HG03196 (cell line): ENCODE measurements around the gene ZBTB7A.
"Not testable (repeated sequence)": the region's sequence is repeated elsewhere in the genome, so short reads cannot be mapped to it uniquely, and the experiment has no call there.

Experiments used
- ATAC-seq: cut with Tn5 transposase; IDR thresholded peaks from one replicate; pipeline ENCODE4 v1.9.1; 2021; ENCODE audit not compliant: unreplicated experiment

Gene ZBTB7A

GRCh38 chr19:4018775-4019504, 47.8 kb downstream of the ZBTB7A start:
- no peak for ATAC-seq

DNA sequence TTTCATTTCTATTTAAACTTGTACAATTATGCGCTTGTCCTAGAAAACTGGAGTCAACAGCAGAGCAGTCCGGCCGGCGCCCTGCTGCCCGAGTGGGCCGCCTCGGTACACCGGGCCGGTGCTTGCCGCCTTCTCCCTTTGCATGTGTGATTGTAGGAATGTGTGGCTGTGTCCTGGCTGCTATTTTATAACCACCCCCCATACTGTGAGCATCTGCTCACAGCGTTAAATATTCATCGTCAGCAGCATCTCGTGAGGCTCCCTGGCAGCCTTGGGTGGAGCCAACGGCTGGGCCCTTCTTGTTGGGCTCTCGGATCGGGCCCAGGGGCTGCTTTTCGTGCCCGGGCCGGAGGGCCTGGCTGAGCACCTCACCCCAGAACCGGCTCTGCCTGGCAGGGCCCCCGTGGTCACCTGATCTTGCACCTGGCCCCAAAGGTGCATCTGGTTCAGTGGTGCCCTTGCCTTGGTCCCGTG, 48.5 kb downstream of the ZBTB7A start:
- ATAC-seq: no peak

- no peak for ATAC-seq
These were observed 49.6 kb downstream of the ZBTB7A start for GRCh38 chr19:4016903-4017638.

DNA sequence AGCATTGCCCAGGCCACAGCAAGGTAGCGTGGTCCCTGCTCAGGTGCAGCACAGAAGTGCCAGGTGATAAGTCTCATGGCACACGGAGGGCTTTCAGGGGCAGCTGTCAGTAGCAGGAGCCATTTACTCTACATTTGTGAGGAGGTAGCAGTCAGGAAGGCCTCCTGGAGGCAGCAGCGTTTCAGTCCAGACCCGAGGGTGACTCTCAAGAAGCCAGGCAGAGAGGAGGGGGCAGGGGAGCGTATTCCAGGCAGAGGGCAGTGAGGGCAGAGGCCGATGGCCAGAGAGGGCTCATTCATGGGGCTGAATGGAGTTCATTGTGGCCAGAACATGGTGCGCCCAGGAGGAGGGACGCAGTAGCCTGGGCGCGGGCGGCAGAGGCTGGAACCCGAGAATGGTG, 50.2 kb downstream of the ZBTB7A start:
- ATAC-seq: no peak

DNA sequence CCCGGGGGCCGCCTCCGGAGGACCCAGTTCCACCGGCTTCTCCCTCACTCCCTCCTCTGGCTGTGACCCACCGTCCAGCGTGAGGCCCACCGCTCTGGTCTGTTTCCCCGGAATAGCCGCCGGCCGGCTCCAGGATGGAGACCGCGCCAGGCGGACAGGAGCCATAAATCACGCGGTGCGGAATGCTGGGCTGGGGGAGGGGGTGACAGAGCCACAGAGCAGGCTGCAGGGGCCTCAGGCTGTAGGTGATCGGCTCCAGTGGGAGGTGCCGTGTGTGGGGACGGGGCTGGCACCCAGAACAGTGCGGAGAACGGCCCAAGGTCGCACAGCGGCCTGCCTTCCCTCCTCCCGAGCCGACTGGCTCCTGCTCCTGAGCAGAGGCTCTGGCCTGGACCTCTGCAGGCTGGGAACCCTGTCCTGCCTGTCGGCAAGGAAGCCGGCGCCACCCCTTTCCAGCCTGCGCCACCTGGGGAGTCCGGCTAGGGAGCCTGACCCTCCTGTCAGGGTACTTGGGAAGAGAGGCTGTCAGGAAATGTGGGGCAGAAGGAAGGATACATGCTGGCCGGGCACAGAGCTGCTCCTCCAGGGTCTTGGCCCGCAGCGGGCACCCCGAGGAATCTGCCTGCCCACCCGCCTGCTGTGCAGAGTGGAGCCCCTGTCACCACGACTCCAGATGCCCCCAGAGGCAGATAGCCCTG, 50.8 kb downstream of the ZBTB7A start:
- ATAC-seq: no peak

DNA sequence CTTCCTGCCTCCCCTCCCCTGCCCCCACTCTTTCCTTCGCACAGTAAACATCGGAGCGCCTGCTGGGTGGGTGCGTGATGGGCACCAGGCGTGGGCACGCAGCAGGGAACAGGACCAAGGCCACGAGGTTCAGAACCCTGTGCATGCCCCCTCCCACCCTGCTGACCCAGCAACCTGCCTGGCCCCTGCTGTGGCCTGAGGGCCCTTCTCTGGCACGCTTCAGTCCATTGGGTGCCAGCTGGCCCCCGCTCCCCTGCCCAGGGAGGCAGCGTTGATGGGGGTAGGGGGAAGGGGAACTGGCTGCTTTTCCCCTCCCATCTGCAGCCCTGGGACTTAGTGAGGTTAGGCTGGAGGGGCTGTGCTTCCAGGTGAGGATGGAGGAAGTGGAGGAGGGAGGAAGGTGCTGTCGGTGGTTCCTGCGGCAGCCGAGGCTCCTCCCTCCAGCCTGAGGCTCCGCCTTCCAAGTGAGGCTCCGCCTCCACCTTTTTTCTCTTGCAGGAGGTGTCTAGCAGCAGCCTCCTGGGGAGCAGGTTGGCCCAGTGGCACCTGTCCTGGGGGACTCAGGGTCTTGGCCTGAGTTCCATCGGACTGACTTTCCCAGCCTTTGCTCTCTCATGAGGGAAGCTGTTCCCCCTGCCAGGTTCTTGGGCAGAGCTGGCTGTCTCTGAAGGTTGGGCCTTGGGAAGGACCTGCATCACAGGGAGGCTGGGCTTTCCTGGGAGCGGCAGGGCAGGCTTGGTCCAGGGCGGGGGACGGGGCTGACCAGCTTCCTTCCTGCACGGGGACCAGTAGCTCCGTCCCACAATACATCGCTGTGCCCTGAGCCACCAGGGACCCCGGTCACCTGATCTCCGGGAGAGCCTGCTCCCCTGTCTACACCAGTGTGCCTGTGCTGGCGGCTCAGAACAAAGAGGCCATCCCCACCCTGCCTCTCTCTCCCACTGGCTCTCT, 51.9 kb downstream of the ZBTB7A start:
- no peak for ATAC-seq

DNA sequence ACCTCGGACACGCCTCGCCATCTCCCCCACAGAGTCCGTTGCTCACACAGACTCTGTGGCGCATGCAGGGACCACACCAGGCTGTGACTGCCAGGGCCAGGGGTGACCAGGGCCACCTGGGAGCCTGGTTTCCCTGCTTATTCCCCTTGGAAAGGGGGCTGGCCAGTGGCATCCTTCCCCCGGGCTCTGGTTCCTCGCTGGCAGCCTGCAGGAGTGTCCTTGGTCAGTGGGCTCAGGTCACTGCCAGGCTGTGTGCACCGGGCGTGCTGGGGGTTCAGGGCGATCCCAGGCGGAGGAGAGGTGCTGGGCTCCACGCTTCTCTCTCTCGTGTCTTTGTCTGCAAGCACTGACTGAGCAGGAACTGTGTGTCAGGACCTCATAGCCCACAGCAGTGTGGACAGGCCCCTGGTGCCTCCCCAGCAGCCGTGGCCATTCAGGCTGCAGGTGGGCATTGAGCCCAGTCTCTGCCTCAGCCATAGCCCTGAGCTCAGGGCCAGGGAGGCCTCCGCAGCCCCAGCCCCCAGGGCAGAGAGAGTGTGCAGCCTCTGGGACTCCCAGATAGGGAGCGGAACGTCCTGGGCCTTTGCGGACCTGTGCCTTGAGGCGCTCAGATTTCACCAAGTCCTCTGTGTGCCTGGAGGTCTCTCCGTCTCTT, 52.7 kb downstream of the ZBTB7A start:
- ATAC-seq: no peak

GRCh38 chr19:4012975-4013634, 53.6 kb downstream of the ZBTB7A start:
- ATAC-seq: no peak

- ATAC-seq: no peak
These were observed 54.4 kb downstream of the ZBTB7A start for GRCh38 chr19:4012092-4012974.

- ATAC-seq: not testable (repeated sequence)
These were observed 55.3 kb downstream of the ZBTB7A start for GRCh38 chr19:4011430-4011829.

GRCh38 chr19:4010808-4011110, 55.9 kb downstream of the ZBTB7A start:
- no peak for ATAC-seq

GRCh38 chr19:4009990-4010807, 56.5 kb downstream of the ZBTB7A start:
- no peak for ATAC-seq

GRCh38 chr19:4007836-4008539, 58.7 kb downstream of the ZBTB7A start:
- ATAC-seq: peak; percentile 16

GRCh38 chr19:4007021-4007835, 59.5 kb downstream of the ZBTB7A start, which contains the start of gene PIAS4:
PIAS4 (plus strand) TSS chr19:4007736; CDS start chr19:4007761, 25 bp downstream.
- ATAC-seq: peak; percentile 72

- not testable (repeated sequence) for ATAC-seq
These were observed 61.3 kb downstream of the ZBTB7A start for GRCh38 chr19:4005436-4005835.

DNA sequence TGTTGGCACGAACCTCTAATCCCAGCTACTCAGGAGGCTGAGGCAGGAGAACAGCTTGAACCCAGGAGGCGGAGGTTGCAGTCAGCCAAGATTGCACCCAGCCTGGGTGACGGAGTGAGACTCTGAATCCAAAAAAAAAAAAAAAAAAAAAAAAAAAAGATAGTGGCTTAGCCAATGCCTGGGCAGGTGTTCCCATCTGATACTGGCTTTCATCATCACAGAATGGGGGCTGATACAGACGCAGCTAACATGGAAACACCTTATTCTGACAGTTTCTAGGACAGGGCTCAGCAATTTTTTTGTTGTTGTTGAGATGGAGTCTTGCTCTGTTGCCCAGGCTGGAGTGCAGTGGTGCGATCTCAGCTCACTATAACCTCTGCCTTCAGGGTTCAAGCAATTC, 65.9 kb downstream of the ZBTB7A start:
- ATAC-seq: not testable (repeated sequence)
